ENCODE results near the gene NGFR.

DNA sequence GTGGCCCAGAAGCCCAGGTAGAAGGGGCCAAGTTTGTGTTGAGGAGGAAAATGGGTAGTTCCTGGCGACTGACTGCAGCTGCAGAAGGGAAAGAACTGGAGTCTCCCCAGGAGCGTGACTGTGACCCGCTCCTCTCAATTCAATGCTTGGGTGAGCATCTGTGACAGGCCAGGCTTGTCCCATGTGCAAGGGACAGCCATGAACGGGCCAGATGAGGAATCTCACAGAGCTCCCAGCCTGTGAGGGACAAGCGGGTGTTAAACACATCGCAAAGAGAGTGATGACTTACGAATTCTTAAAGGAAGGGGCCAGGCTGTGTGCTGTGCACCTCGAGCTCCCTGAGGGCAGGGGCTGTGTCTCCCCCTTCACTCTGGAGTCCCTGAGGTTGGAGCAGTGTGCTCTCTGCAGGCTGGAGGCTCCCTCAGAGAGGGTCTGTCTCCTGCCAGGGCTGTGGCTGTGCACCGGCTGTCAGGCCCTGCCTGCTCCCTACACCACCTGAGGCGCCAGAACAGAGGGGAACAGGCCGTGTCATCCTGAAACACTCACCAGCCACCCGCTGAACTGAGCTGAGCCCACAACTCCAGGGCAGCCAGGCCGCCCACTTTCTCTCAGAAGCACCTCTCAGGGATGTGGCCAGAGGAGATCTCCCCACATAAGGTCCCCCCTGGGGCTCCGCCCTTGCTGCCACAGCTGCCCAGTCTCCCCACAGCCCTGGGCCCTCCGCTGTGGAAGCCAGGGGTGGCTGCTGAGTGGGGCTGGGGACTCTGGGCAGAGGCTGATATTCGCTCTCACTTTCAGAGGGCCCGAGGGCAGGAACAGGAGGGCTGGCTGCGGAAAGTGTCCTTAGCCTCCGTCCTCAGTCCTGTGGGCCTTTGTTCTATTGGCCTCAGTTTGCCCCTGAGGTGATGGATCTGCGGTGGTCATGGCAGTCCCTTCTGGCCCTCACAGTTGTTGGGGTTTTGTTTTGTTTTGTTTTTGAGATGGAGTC, 54.9 kb downstream of the NGFR start:
- TF ChIP-seq POLR2AphosphoS5 (IDR thresholded peaks at IDR 0.05; ENCODE audit: borderline replicate concordance, low read depth, low read length) (no peak), EZH2 (IDR thresholded peaks at IDR 0.05) (no peak), FOXP2 (optimal IDR thresholded peaks at IDR 0.05; ENCODE audit: control extremely low read depth, extremely low read length, insufficient read depth) (no peak)
